Liver (tissue), 9 donors: ENCODE measurements around the gene SIGLEC8. TPM values are rescaled to one million over a fixed set of nuclear protein-coding genes. Genes with fewer than 3 reads are reported as not detected.

Source experiments
- DNase-seq: peaks from one replicate; pipeline ENCODE4 v3.0.0-alpha.2; 2017; ENCODE audit warnings: low spot score
- H3K27ac ChIP-seq, 2 donors: one replicate each; pipeline ENCODE4 v1.7.0; 2013; ENCODE audit warnings: inconsistent platforms in 2 of 2, low read length in 2 of 2, control low read depth in 1 of 2, low read depth in 1 of 2, mild to moderate bottlenecking in 1 of 2
- H3K27me3 ChIP-seq, 4 donors: one replicate each; pipeline versions ENCODE4 v1.6.1 to v1.7.0; 2013; ENCODE audit warnings: low read length in 3 of 4, inconsistent platforms in 1 of 4, mild to moderate bottlenecking in 1 of 4, moderate library complexity in 1 of 4; ENCODE audit not compliant: control insufficient read depth in 4 of 4, insufficient read depth in 4 of 4
- H3K36me3 ChIP-seq, 4 donors: one replicate each; pipeline versions ENCODE4 v1.6.1 to v1.7.0; 2013; ENCODE audit warnings: low read length in 3 of 4, mild to moderate bottlenecking in 3 of 4, low read depth in 1 of 4, moderate library complexity in 1 of 4; ENCODE audit not compliant: control insufficient read depth in 4 of 4, insufficient read depth in 3 of 4
- H3K4me1 ChIP-seq, 4 donors: one replicate each; pipeline versions ENCODE4 v1.6.1 to v1.7.0; 2013; ENCODE audit warnings: low read length in 3 of 4, mild to moderate bottlenecking in 3 of 4, moderate library complexity in 1 of 4; ENCODE audit not compliant: control insufficient read depth in 4 of 4, insufficient read depth in 4 of 4
- H3K4me3 ChIP-seq, 3 donors: one replicate each; pipeline versions ENCODE4 v1.6.1 to v1.7.0; 2013; ENCODE audit warnings: low read length in 3 of 3, control low read depth in 1 of 3, low read depth in 1 of 3, mild to moderate bottlenecking in 1 of 3
- H3K9ac ChIP-seq, 2 donors: one replicate each; pipeline ENCODE4 v1.7.0; 2013; ENCODE audit warnings: low read length in 2 of 2, mild to moderate bottlenecking in 2 of 2, moderate library complexity in 2 of 2, control low read depth in 1 of 2, low read depth in 1 of 2
- H3K9me3 ChIP-seq, 4 donors: one replicate each; pipeline versions ENCODE4 v1.6.1 to v1.7.0; 2013; ENCODE audit warnings: low read length in 3 of 4; ENCODE audit not compliant: control insufficient read depth in 4 of 4
- EGR1 ChIP-seq, 2 donors: IDR thresholded peaks; 2 replicates each; pipeline ENCODE4 v1.6.1; 2016 to 2018; ENCODE audit warnings: antibody characterized with exemption in 2 of 2, low read depth in 2 of 2
- FOXA1 ChIP-seq: IDR thresholded peaks from 2 replicates; pipeline ENCODE4 v1.6.1; 2016; ENCODE audit warnings: antibody characterized with exemption
- FOXA2 ChIP-seq: IDR thresholded peaks from 2 replicates; pipeline ENCODE4 v1.6.1; 2016; ENCODE audit warnings: antibody characterized with exemption
- GABPA ChIP-seq, 2 donors: IDR thresholded peaks in 1 of 2; conservative IDR thresholded peaks in 1 of 2; 2 replicates each; pipeline ENCODE4 v1.6.1; 2016; ENCODE audit warnings: antibody characterized with exemption in 2 of 2, mild to moderate bottlenecking in 1 of 2, moderate library complexity in 1 of 2
- HNF4A ChIP-seq, 2 donors: conservative IDR thresholded peaks; 2 replicates each; pipeline ENCODE4 v1.6.1; 2016; ENCODE audit warnings: antibody characterized with exemption in 2 of 2, mild to moderate bottlenecking in 2 of 2
- HNF4G ChIP-seq: IDR thresholded peaks from 2 replicates; pipeline ENCODE4 v1.6.1; 2016; ENCODE audit warnings: antibody characterized with exemption
- JUND ChIP-seq, 2 donors: IDR thresholded peaks; 2 replicates each; pipeline ENCODE4 v1.6.1; 2016; ENCODE audit warnings: antibody characterized with exemption in 2 of 2
- NR2F2 ChIP-seq: IDR thresholded peaks from 2 replicates; pipeline ENCODE4 v1.6.1; 2016; ENCODE audit warnings: antibody characterized with exemption
- RXRA ChIP-seq, 2 donors: IDR thresholded peaks; 2 replicates each; pipeline ENCODE4 v1.6.1; 2017 to 2018; ENCODE audit warnings: antibody characterized with exemption in 2 of 2, mild to moderate bottlenecking in 1 of 2
- SP1 ChIP-seq: IDR thresholded peaks from 2 replicates; pipeline ENCODE4 v1.6.1; 2018; ENCODE audit warnings: antibody characterized with exemption, mild to moderate bottlenecking
- TAF1 ChIP-seq: conservative IDR thresholded peaks from 2 replicates; pipeline ENCODE4 v1.6.1; 2016; ENCODE audit warnings: antibody characterized with exemption, mild to moderate bottlenecking
- YY1 ChIP-seq: IDR thresholded peaks from 2 replicates; pipeline ENCODE4 v1.6.1; 2016; ENCODE audit warnings: antibody characterized with exemption, mild to moderate bottlenecking
- WGBS: extraction: QIAGEN DNeasy Blood & Tissue Kit; methylation state at CpG from one replicate; pipeline ENCODE4 v1.1.7; 2013; 5-methylcytosine and 5-hydroxymethylcytosine counted together
- polyA plus RNA-seq, 2 donors: library from polyadenylated mRNA; stranded (reverse) in 1 of 2; unstranded in 1 of 2; fragments of 200-250 nt in 1 of 2; fragments of >200 nt in 1 of 2; fragmentation: Nextera tagmentation in 1 of 2; extraction: Ambion mirVana in 1 of 2; gene quantifications; one replicate each; pipeline versions ENCODE4 v1.2.1 to v1.2.3, GENCODE V29; 2013 to 2015
- total RNA-seq, 2 donors: library from RNA; depleted of rRNA; stranded (reverse); fragments of >200 nt; gene quantifications; one replicate each; pipeline ENCODE4 v1.2.3, GENCODE V29; 2014
- TF ChIP-seq, protein P1 (sequence below): IDR thresholded peaks from 2 replicates; pipeline ENCODE4 v1.6.1; 2016; ENCODE audit warnings: antibody characterized with exemption
- TF ChIP-seq, protein P2 (sequence below): IDR thresholded peaks from 2 replicates; pipeline ENCODE4 v1.6.1; 2016; ENCODE audit warnings: antibody characterized with exemption
- TF ChIP-seq, protein P3 (sequence below): IDR thresholded peaks from 2 replicates; pipeline ENCODE4 v1.6.1; 2016; ENCODE audit warnings: antibody characterized with exemption, mild to moderate bottlenecking
- TF ChIP-seq, protein P4 (sequence below): IDR thresholded peaks from 2 replicates; pipeline ENCODE4 v1.6.1; 2016; ENCODE audit warnings: antibody characterized with exemption
- TF ChIP-seq, protein P5 (sequence below): fragments of 150-350 bp; IDR thresholded peaks from 2 replicates; pipeline ENCODE4 v1.5.1; 2017; ENCODE audit warnings: improper control_type of control experiment, low read depth, low read length; ENCODE audit not compliant: missing input control
- donor health status: healthy.
- donor health status: healthy.
- donor health status: healthy.
- donor health status: healthy.
- donor health status: healthy.

SIGLEC8 gene
- total RNA-seq = 1 to 10 TPM in 1 of 2 donors, under 1 TPM in 1; 0.09 to 2.3 TPM
- under 1 TPM; 0.24 to 0.81 TPM for polyA plus RNA-seq

DNA sequence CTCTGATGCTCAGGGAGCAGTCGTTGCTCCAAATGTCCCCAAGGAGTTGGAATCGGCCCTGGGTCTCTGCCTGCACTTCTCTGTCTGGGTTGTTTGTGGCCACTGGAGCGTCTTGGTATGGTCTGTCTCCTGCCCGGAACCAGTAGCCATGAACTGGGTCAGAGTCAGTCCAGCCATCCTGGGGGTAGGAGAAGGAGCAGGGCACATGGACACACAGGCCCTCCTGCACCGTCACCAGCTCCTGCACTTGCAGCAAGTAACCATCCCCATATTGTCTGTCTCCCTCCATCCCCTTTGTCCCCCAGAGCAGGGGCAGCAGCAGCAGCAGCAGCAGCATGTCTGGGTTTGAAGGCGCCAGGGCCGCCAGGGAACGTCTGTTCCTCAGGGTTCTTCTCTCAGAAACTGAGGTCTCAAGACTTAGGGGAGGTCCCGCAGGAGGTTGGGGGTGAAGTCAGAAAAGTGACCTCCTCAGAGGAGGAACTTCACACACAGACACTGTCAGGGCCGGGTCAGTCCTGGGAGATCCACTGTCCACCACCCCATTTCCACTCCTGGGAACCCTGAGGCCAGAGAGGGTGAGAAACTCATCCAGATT, at the start of gene SIGLEC8:
Gene SIGLEC8, minus strand, starts transcription at position 404 of the 595 bp plus-strand sequence. Its CDS starts 67 bp downstream, at position 337.
- Histone ChIP-seq H3K36me3 (no peaks in the 10 kb centered on the region), H3K4me3 (no peak within 1 kb of the TSS), H3K4me1 (peaks cover 0 to 8% (median 0%) of the 10 kb centered on the region in 4 donors), H3K27ac (no peak within 1 kb of the TSS), H3K9me3 (no peaks in the 10 kb centered on the region), H3K27me3 (no peaks in the 10 kb centered on the region), H3K9ac (no peak within 1 kb of the TSS)
- WGBS = 69% methylated on average over 10 of the region's 10 CpGs
- no peak for TF ChIP-seq FOXA1
- TF ChIP-seq NR2F2 = no peak
- TF ChIP-seq, protein P1, sequence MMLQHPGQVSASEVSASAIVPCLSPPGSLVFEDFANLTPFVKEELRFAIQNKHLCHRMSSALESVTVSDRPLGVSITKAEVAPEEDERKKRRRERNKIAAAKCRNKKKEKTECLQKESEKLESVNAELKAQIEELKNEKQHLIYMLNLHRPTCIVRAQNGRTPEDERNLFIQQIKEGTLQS = no peak
- TF ChIP-seq FOXA2 = no peak
- TF ChIP-seq GABPA (IDR thresholded peaks at IDR 0.05 in 1 of 2, conservative IDR thresholded peaks at IDR 0.05 in 1 of 2) = no peak
- no peak for TF ChIP-seq TAF1
- TF ChIP-seq, protein P2, sequence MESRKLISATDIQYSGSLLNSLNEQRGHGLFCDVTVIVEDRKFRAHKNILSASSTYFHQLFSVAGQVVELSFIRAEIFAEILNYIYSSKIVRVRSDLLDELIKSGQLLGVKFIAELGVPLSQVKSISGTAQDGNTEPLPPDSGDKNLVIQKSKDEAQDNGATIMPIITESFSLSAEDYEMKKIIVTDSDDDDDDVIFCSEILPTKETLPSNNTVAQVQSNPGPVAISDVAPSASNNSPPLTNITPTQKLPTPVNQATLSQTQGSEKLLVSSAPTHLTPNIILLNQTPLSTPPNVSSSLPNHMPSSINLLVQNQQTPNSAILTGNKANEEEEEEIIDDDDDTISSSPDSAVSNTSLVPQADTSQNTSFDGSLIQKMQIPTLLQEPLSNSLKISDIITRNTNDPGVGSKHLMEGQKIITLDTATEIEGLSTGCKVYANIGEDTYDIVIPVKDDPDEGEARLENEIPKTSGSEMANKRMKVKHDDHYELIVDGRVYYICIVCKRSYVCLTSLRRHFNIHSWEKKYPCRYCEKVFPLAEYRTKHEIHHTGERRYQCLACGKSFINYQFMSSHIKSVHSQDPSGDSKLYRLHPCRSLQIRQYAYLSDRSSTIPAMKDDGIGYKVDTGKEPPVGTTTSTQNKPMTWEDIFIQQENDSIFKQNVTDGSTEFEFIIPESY = no peak
- TF ChIP-seq EGR1 (IDR thresholded peaks at IDR 0.05; ENCODE audit: low read depth in 2 of 2) = no peak
- DNase-seq = no peak

DNA sequence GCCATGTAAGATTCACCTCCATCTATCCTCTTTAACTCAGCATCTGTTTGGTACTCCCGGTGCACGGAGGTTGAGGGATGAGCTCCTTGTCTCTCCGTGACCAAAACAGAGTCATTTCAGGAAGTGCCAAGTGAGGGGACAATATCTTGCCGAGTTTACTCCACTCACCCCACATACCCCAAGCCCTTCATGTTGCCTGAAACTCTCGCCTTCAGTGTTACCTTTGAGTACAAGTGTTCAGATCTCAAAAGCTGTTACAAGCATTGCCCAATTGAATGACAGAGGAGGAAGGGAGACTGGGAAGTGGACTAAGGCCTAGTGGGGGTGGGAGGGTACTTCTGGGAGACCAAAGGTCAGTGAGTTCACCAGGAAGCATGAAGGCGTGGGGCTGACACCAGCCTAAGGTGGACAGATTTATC, 49.4 kb upstream of the SIGLEC8 start:
- Histone ChIP-seq H3K9me3 (peaks cover 0 to 3% (median 0%) of the 10 kb centered on the region in 4 donors), H3K9ac (no peak overlapping the region), H3K27ac (no peak overlapping the region), H3K4me3 (no peak overlapping the region), H3K36me3 (no peaks in the 10 kb centered on the region), H3K27me3 (peaks cover 0 to 2% (median 0%) of the 10 kb centered on the region in 4 donors), H3K4me1 (no peaks in the 10 kb centered on the region)
- TF ChIP-seq, protein P1 = no peak
- TF ChIP-seq SP1 (no peak), HNF4A (conservative IDR thresholded peaks at IDR 0.05) (no peak), FOXA1 (no peak), YY1 (no peak), EGR1 (IDR thresholded peaks at IDR 0.05; ENCODE audit: low read depth in 2 of 2) (no peak), JUND (IDR thresholded peaks at IDR 0.05) (no peak), TAF1 (no peak), FOXA2 (no peak), RXRA (IDR thresholded peaks at IDR 0.05) (no peak), GABPA (IDR thresholded peaks at IDR 0.05 in 1 of 2, conservative IDR thresholded peaks at IDR 0.05 in 1 of 2) (no peak), HNF4G (no peak)
- TF ChIP-seq, protein P3, sequence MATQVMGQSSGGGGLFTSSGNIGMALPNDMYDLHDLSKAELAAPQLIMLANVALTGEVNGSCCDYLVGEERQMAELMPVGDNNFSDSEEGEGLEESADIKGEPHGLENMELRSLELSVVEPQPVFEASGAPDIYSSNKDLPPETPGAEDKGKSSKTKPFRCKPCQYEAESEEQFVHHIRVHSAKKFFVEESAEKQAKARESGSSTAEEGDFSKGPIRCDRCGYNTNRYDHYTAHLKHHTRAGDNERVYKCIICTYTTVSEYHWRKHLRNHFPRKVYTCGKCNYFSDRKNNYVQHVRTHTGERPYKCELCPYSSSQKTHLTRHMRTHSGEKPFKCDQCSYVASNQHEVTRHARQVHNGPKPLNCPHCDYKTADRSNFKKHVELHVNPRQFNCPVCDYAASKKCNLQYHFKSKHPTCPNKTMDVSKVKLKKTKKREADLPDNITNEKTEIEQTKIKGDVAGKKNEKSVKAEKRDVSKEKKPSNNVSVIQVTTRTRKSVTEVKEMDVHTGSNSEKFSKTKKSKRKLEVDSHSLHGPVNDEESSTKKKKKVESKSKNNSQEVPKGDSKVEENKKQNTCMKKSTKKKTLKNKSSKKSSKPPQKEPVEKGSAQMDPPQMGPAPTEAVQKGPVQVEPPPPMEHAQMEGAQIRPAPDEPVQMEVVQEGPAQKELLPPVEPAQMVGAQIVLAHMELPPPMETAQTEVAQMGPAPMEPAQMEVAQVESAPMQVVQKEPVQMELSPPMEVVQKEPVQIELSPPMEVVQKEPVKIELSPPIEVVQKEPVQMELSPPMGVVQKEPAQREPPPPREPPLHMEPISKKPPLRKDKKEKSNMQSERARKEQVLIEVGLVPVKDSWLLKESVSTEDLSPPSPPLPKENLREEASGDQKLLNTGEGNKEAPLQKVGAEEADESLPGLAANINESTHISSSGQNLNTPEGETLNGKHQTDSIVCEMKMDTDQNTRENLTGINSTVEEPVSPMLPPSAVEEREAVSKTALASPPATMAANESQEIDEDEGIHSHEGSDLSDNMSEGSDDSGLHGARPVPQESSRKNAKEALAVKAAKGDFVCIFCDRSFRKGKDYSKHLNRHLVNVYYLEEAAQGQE = no peak
- TF ChIP-seq, protein P4, sequence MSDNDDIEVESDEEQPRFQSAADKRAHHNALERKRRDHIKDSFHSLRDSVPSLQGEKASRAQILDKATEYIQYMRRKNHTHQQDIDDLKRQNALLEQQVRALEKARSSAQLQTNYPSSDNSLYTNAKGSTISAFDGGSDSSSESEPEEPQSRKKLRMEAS = no peak
- TF ChIP-seq, protein P5, sequence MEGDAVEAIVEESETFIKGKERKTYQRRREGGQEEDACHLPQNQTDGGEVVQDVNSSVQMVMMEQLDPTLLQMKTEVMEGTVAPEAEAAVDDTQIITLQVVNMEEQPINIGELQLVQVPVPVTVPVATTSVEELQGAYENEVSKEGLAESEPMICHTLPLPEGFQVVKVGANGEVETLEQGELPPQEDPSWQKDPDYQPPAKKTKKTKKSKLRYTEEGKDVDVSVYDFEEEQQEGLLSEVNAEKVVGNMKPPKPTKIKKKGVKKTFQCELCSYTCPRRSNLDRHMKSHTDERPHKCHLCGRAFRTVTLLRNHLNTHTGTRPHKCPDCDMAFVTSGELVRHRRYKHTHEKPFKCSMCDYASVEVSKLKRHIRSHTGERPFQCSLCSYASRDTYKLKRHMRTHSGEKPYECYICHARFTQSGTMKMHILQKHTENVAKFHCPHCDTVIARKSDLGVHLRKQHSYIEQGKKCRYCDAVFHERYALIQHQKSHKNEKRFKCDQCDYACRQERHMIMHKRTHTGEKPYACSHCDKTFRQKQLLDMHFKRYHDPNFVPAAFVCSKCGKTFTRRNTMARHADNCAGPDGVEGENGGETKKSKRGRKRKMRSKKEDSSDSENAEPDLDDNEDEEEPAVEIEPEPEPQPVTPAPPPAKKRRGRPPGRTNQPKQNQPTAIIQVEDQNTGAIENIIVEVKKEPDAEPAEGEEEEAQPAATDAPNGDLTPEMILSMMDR = no peak
- DNase-seq = no peak
- 54% methylated on average over 6 of the region's 6 CpGs for WGBS
